Right lobe of liver (tissue), 4 donors: ENCODE measurements around the gene DYNLT5.

Source experiments
- POLR2A ChIP-seq: fragments of 450-650 bp; IDR thresholded peaks from one replicate; pipeline ENCODE4 v1.6.1; 2017; ENCODE audit warnings: antibody characterized with exemption, mild to moderate bottlenecking
- TF ChIP-seq, protein P1 (sequence below), 4 donors: fragments of 200-600 bp in 3 of 4; fragments of 450-650 bp in 1 of 4; IDR thresholded peaks; one replicate each; pipeline versions ENCODE4 v1.5.1 to v1.8.0; 2016 to 2022; ENCODE audit warnings: antibody characterized with exemption in 4 of 4, mild to moderate bottlenecking in 2 of 4
- donor health status: DM: no; HTN: no; CAD: no.
- donor health status: DM: no; HTN: no; CAD: no.
- donor health status: DM: no; HTN: yes; CAD: no.

DNA sequence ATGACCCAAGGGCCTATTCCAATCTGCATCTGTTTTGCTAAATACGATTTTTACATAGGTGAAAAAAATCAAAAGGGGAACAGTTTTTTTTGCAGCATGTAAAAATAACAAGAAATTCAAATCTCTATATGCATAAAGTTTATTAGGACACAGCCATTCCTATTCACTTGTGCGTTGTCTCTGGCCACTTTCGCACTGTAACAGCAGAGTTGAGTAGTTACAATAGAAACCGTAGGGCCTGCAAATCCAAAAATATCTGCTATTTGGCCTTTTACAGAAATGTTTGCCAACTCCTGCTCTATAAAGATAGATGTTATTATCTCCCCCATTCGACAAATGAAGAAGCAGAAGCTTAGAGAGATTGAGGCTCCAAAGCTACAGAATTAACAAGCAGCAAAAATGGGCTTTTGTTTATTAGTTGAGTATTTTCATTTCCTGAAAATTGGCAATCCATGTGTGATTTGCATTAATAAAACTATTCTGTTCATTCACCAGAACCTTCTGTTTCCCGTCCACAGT lies 5.5 kb downstream of the DYNLT5 start:
- TF ChIP-seq POLR2A = no peak
- TF ChIP-seq, protein P1, sequence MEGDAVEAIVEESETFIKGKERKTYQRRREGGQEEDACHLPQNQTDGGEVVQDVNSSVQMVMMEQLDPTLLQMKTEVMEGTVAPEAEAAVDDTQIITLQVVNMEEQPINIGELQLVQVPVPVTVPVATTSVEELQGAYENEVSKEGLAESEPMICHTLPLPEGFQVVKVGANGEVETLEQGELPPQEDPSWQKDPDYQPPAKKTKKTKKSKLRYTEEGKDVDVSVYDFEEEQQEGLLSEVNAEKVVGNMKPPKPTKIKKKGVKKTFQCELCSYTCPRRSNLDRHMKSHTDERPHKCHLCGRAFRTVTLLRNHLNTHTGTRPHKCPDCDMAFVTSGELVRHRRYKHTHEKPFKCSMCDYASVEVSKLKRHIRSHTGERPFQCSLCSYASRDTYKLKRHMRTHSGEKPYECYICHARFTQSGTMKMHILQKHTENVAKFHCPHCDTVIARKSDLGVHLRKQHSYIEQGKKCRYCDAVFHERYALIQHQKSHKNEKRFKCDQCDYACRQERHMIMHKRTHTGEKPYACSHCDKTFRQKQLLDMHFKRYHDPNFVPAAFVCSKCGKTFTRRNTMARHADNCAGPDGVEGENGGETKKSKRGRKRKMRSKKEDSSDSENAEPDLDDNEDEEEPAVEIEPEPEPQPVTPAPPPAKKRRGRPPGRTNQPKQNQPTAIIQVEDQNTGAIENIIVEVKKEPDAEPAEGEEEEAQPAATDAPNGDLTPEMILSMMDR (IDR thresholded peaks at IDR 0.05) = no peak
